Activated B cell treated with CpG ODN at 0.5 μM for 24 hours (primary cell): ENCODE data around the gene PRELID2. TPM values are rescaled to one million over a fixed set of nuclear protein-coding genes. Genes with fewer than 3 reads are reported as not detected.

Source experiments
- ATAC-seq: fragments of 200-7000 bp; cut with Tn5 transposase; one replicate; pipeline ENCODE4 v1.10.0; 2021; ENCODE audit warnings: low read depth, mild to moderate bottlenecking, moderate library complexity
- CTCF ChIA-PET: fragments of 350-600 bp; sonication (Branson Sonifier 250); formaldehyde crosslinking; loops from one replicate; lab custom pipeline; 2021; ENCODE audit warnings: antibody characterized with exemption; lab: Charles Lee
- POLR2A ChIA-PET: fragments of 350-600 bp; sonication (Branson Sonifier 250); formaldehyde crosslinking; loops from one replicate; lab custom pipeline; 2021; ENCODE audit warnings: antibody characterized with exemption; lab: Charles Lee
- DNase-seq: peaks from one replicate; pipeline ENCODE4 v3.0.0; 2022
- H3K27ac Mint-ChIP-seq: one replicate; pipeline ENCODE4 v1.8.0; 2020; ENCODE audit warnings: mixed read lengths
- H3K27me3 Mint-ChIP-seq: one replicate; pipeline ENCODE4 v1.8.0; 2021; ENCODE audit warnings: mixed read lengths
- H3K36me3 Mint-ChIP-seq: one replicate; pipeline ENCODE4 v1.8.0; 2021; ENCODE audit warnings: low read depth, mixed read lengths
- H3K4me1 Mint-ChIP-seq: one replicate; pipeline ENCODE4 v1.8.0; 2021; ENCODE audit warnings: mixed read lengths
- H3K4me3 Mint-ChIP-seq: one replicate; pipeline ENCODE4 v1.8.0; 2020; ENCODE audit warnings: mild to moderate bottlenecking, mixed read lengths
- H3K9me3 Mint-ChIP-seq: one replicate; pipeline ENCODE4 v1.8.0; 2020; ENCODE audit warnings: mixed read lengths
- CTCF ChIP-seq: fragments of 200-600 bp; IDR thresholded peaks from one replicate; pipeline ENCODE4 v1.8.0; 2022; ENCODE audit warnings: antibody characterized with exemption, mild to moderate bottlenecking
- intact Hi-C: fragments of 100-400 bp; cut with micrococcal nuclease; formaldehyde crosslinking; loops from one replicate; pipeline ENCODE4 v1.15.1; 2024
- total RNA-seq: library from RNA; stranded (reverse); gene quantifications from 2 replicates; pipeline ENCODE4 v1.2.3, GENCODE V29; 2022

The PRELID2 gene
- 2.6 and 3.3 TPM in 2 replicates for total RNA-seq

DNA sequence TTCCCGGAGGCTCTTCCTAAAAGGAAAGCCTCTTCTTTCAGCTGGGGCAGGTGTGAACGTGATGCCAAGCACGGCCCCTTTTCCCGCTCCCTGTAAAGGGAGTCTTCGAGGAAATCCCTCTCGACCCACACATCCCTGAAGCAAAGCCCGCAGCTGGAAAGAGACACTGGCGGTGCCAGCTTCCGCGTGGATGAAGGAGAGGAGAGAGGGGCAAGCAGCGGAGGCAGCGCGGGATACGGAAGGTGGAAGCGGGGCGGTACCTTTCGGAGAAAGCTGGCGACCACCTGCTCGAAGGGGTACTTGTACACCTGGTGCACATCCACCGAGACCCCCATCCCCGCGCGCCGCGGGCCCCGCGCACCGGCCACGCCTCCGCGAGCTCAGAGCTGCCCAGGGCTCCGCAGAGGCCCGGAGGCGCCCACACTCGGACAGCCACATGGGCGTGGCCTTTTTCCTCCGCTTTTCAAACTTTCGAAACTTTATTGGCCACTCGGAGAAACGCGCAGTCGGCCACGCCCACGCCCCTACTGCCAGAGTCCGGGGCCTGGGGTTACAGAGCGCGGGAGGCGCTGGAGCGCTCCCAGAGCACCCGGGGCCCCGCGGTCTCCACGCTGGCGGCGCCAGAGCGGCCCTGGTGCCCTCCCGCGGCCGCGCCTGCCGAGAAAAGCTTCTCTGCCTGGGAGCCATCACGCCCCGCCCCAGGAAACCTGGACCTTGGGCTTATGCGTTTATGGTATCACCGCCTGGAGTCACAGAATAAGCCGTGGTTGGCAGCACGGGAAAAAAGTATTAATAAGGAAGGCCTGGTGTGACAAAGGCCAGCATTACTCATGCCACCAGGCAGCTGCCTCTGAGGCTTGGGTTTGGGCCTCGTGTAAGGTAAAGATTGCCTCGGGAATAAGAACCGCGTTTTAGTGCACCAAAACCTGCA is at the start of gene PRELID2:
Gene PRELID2 (minus strand): TSS at position 426 of the 931 bp plus-strand sequence. CDS start 91 bp downstream, at position 335.
- CTCF ChIA-PET: interaction anchor here (1.7 kb wide), 1 partner anchor 9 kb away, joined by 9 read pairs; no protein-coding TSS in a partner anchor
- DNase-seq: peak; percentile 55
- no peak for TF ChIP-seq CTCF
- no peaks in the 10 kb centered on the region for H3K9me3 Mint-ChIP-seq
- POLR2A ChIA-PET: no interaction called here
- ATAC-seq: peak; percentile 90
- no peak within 1 kb of the TSS for H3K27ac Mint-ChIP-seq
- peak within 1 kb of the TSS; percentile 78 for H3K4me3 Mint-ChIP-seq
- H3K4me1 Mint-ChIP-seq: peaks cover 14% of the 10 kb centered on the region
- intact Hi-C loops: loop anchor here (10.0 kb wide), 1 partner anchor 610 kb away; the partner anchor contains the start of gene TCERG1
- H3K27me3 Mint-ChIP-seq: peaks cover 2% of the 10 kb centered on the region
- no peaks in the 10 kb centered on the region for H3K36me3 Mint-ChIP-seq

DNA sequence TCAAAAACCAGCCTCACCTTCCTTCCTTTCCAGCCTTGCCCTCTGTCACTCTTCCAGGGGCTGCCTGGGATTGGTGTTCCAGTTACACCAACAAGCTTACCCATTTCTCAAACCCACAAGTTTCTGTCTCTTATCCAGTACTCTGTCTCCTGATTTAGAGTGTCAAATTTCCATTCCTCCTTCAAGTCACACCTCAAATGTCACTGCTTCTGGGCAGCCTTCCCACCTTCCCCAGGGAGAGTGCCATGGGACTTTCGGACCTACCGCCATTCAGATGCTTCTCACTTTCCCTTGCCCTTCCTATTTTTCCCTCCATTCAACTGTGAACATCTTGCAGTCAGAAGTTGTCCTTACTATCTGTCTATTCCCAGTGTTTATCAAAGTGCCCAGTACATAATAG is 39.6 kb upstream of the PRELID2 start:
- intact Hi-C loops: no loop called here
- H3K4me1 Mint-ChIP-seq: no peaks in the 10 kb centered on the region
- ChIA-PET CTCF (no interaction called here), POLR2A (no interaction called here)
- H3K36me3 Mint-ChIP-seq: no peaks in the 10 kb centered on the region
- no peak overlapping the region for H3K27ac Mint-ChIP-seq
- H3K4me3 Mint-ChIP-seq: no peak overlapping the region
- H3K9me3 Mint-ChIP-seq: no peaks in the 10 kb centered on the region
- no peak for DNase-seq
- no peak for TF ChIP-seq CTCF
- ATAC-seq: no peak
- peaks cover 5% of the 10 kb centered on the region for H3K27me3 Mint-ChIP-seq

DNA sequence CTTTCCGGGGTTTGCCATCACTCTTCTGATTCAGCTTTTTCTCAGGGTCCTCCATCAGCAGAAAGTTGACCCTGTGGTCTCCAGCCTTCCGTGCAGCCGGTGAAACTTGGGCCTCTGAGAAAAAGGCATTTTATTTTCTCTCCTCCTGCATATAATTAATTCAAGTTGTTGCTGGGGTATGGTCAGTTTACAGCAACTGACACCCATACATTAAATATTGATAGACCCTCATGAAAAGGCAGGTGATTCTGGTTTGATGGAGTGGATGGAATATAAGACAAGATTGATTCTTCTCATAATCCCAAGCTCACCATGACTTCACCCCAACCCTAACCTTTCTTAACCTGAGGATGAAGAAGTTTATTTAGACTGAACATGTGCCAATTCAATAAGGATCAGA is 37.8 kb upstream of the PRELID2 start, which contains the start of gene GRXCR2:
Gene GRXCR2 (minus strand): TSS at position 101 of the 400 bp plus-strand sequence. CDS start 46 bp downstream, at position 55.
- no peak within 1 kb of the TSS for H3K27ac Mint-ChIP-seq
- DNase-seq: no peak
- intact Hi-C loops: no loop called here
- ChIA-PET POLR2A (no interaction called here), CTCF (no interaction called here)
- H3K4me3 Mint-ChIP-seq: no peak within 1 kb of the TSS
- peaks cover 5% of the 10 kb centered on the region for H3K27me3 Mint-ChIP-seq
- no peaks in the 10 kb centered on the region for H3K36me3 Mint-ChIP-seq
- H3K9me3 Mint-ChIP-seq: no peaks in the 10 kb centered on the region
- no peaks in the 10 kb centered on the region for H3K4me1 Mint-ChIP-seq
- ATAC-seq: no peak
- TF ChIP-seq CTCF: no peak

DNA sequence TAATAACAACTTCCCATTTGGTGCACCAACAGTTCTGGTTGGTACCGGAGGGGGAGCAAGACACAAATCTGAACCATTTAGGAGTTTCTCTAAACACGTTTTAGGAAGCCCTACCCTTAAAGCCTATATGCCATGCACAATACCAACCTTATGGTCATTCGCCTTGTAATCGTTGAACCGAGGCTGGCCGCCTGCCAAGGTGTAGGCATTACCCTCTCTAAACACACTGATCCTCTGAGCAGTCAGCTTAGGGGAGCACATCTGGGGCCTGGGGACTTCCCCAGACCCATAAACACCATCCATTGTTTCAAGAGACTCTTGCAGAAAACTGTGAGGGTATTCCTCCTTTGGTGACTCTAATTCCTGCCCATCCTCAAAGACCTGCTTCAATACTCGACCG is 37.3 kb upstream of the PRELID2 start:
- Mint-ChIP-seq H3K27me3 (peaks cover 5% of the 10 kb centered on the region), H3K4me1 (no peaks in the 10 kb centered on the region), H3K27ac (no peak overlapping the region), H3K4me3 (no peak overlapping the region), H3K36me3 (no peaks in the 10 kb centered on the region), H3K9me3 (no peaks in the 10 kb centered on the region)
- intact Hi-C loops: no loop called here
- ATAC-seq (no peak), DNase-seq (no peak)
- CTCF ChIA-PET: no interaction called here
- no peak for TF ChIP-seq CTCF
- POLR2A ChIA-PET: no interaction called here

DNA sequence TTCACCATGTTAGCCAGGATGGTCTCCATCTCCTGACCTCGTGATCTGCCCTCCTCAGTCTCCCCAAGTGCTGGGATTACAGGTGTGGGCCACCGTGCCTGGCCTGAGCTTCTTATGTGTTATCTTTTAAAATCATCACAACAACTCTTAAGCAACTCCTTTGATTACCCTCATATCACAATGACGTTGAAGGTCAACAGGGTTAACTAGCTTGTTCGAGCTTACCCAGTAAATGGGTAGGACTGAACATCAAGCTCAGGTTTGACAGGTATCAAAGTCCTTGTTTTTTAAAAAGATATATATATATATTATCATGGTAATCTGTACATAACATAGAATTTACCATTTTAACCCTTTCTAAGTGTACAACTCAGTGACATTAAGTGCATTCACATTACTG is 34.6 kb upstream of the PRELID2 start:
- Mint-ChIP-seq H3K4me1 (no peaks in the 10 kb centered on the region), H3K4me3 (no peak overlapping the region), H3K36me3 (no peaks in the 10 kb centered on the region), H3K9me3 (no peaks in the 10 kb centered on the region), H3K27ac (no peak overlapping the region), H3K27me3 (peaks cover 5% of the 10 kb centered on the region)
- no peak for ATAC-seq
- DNase-seq: no peak
- ChIA-PET CTCF (no interaction called here), POLR2A (no interaction called here)
- intact Hi-C loops: no loop called here
- TF ChIP-seq CTCF: no peak
